NCI-H1417 treated with DMSO at 0.1 percent for 48 hours (cell line): ENCODE measurements around the gene ATAD5.
"Not testable (repeated sequence)": the region's sequence is repeated elsewhere in the genome, so short reads cannot be mapped to it uniquely, and the experiment has no call there.

Source experiments
- DNase-seq: peaks from one replicate; lab custom pipeline; 2025; lab: John Stamatoyannopoulos, UW

The ATAD5 gene

DNA sequence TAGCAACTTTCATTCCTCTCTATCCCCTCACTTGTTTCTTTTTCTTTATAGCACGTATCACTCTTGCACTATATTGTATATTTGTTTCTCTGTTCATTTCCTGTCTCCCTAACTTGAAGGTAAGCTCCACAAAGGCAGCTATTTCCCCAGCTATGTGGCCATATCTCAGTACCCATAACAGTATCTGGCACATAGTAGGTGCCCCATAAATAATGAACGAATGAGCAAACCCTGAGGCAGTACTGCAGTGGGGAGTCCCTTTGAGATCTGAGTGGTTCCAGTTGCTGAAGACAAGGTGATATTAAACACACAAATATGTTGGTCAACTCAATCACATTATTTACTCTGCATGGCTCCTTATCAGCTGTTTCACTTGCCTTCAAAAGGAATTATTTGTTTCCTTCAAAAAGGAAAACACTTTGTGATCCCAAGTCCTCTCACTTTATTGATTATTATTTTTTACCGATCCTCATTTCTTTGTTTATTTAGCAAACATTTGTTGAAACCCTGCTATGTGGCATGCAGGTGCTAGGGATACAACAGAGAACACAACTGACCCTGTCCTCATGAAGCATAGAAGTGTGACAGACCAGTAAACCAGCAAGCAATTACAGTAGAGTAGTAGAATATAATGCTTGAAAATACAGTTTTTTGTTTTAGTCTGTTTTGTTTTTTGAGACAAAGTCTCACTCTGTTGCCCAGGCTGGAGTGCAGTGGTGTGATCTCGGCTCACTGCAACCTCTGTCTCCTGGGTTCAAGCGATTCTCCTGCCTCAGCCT lies 84.3 kb downstream of the ATAD5 start:
- no peak for DNase-seq

DNA sequence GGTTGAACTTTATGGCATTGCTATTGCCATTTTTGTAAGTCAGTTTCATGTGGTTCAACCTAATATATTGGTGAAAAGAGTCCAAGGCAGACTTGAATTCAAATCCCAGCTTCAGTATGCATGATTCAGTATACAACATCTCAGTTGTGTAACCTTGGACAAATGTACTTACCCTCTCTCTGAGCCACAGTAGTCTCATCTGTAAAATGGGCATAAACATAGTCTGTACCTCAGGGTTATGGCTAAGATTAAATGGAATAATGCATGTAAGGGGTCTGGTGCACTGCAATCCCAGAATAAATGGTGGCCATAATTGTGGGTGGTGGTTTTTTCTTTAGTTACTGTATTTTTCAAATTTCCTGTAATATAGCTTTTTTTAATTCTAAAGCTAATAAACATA lies 85.3 kb downstream of the ATAD5 start:
- no peak for DNase-seq

DNA sequence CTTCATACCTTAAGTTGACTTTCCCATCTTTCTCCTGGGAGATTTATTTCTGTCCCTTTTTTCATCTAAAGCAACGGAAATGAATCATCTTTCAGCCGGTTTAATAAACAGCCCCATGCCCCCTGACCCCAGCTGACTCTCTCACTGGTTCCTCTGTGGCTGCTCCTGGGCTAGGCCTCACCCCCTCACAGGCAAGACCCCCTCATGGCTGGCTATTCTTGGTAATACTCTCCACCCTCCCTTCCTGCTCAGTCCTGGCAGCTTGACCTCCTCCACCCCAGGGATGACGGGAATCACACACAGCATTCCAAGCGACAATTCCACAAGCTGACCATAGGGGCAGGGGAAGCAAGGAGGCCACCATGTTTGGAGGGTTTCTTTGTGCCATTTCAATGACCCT lies 88.5 kb downstream of the ATAD5 start:
- DNase-seq = no peak

DNA sequence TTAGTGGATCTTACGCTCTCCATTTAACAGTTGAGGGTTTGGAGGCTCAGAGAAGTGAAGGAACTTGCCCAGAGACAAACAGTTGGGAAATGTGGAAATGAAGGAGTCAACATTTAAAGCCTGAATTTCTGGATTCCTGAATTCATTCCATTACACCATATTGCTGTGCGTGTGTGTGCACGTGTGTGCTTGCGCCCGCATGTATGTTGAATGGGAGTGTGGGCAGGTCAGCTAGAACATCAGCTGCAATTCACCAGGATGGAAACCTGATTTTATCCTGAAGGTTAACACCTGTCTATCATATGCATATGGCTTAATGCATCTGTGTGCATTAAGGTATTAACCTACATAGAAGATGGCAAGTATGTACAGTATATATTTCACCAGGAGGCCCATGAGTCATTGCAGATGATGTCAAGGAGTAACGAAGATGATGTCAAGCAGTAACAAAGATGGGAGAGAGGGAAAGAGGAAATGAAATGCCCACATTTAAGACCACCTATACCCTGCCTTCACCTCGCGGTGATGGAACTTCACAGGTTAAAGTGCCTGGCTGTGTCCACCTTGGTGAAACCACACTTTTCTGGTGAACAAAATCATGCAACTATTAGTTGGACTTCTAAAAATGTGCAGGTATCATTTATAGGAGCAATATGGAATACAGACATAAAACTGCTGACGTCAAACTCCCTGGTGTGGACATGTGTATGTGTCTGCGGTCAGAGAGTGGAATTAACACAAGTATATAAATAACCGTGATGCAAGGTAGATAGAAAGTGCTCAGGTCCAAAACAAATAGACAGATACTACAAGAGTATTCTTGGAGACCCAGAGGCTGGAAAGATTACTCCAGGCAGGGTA lies 89.1 kb downstream of the ATAD5 start:
- no peak for DNase-seq

- DNase-seq = no peak
These were observed 89.9 kb downstream of the ATAD5 start, which contains the start of gene ADAP2 for GRCh38 chr17:30921544-30922196. Gene ADAP2 (plus strand): TSS chr17:30921945. CDS start chr17:30922015, 70 bp downstream.

- DNase-seq = no peak
These were observed 90.7 kb downstream of the ATAD5 start for GRCh38 chr17:30922235-30923030.

- no peak for DNase-seq
These were observed 92.6 kb downstream of the ATAD5 start for GRCh38 chr17:30924341-30924740.

- DNase-seq = no peak
These were observed 94.8 kb downstream of the ATAD5 start for GRCh38 chr17:30926516-30926915.

GRCh38 chr17:30927756-30928155 lies 96.0 kb downstream of the ATAD5 start:
- no peak for DNase-seq

DNA sequence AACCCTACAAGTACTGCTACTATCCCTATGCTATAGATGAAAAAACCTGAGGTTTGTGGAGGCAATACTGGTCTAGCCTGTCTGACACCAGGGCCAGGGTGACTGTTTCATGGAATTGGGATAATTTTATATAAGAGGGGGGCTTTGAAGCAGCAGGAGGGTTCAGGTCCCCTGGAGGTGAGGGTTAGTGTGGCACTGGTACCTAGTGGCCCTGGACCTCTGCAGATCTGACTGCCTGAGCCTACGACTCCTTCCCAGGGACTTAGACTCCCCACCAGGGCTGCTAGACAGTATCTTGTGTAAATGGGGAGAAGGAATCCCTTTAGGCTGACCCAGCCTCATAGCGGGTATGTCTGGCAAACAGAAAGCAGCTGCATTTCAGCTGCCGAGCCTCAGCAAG lies 96.8 kb downstream of the ATAD5 start:
- no peak for DNase-seq

GRCh38 chr17:30929081-30929633 lies 97.4 kb downstream of the ATAD5 start:
- no peak for DNase-seq

DNA sequence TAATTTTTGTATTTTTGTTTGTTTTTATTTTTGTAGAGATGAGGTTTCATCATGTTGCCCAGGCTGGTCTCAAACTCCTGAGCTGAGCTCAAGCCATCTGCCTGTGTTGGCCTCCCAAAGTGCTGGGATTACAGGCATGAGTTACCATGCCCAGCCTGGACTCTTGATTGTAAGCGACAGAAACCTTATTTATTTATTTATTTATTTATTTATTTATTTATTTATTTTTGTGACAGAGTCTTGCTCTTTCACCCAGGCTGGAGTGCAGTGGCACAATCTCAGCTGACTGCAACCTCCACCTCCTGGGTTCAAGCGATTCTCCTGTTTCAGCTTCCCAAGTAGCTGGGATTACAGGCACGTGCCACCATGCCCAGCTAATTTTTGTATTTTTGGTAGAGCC lies 98.1 kb downstream of the ATAD5 start:
- not testable (repeated sequence) for DNase-seq

GRCh38 chr17:30930495-30930894 lies 98.7 kb downstream of the ATAD5 start:
- no peak for DNase-seq

DNA sequence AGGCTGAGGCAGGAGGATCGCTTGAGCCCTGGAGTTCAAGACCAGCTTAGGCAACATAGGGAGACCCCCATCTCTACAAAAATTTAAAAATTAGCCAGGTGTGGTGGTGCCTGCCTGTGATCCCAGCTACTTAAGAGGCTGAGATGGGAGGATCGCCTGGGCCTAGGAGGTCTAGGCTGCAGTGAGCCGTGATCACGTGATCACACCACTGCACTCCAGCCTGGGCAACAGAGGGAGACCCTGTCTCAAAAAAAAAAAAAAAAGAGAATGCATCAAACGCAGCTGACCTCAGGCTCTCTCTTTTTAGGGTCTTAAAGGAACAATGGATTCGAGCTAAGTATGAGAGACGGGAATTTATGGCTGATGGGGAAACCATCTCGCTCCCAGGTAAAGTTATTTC lies 99.8 kb downstream of the ATAD5 start:
- DNase-seq = not testable (repeated sequence)

GRCh38 chr17:30933966-30934365 lies 102.2 kb downstream of the ATAD5 start:
- DNase-seq = no peak

- no peak for DNase-seq
These were observed 107.4 kb downstream of the ATAD5 start for GRCh38 chr17:30939051-30939689.

DNA sequence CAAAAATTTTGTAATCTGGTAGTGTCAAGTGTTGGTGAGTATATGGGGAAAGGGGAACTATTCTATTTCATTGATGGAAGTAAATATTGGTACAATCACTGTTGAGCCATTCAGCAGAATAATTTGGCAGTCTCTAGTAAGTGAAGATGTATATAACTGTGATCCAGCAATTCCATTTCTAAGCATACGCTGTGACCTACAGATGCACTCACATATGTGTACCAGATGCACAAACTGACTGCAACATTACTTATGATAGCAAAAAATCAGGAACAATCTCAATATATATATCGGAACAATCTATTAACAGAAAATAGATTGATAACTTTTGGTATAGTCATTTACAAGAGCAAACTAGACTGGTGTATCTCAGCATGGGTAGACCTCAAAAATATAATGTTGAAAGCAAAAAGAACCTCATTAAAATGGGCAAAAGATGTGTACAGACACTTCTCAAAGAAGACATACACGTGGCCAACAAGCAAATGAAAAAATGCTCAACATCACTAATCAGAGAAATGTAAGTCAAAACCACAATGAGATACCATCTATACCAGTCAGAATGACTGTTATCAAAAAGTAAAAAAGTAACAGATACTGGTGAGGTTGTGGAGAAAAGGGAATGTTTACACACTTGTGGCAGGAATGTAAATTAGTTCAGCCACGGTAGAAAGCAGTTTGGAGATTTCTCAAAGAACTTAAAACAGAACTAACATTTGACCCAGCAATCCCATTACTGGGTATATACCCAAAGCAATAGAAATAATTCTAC lies 110.7 kb downstream of the ATAD5 start:
- DNase-seq = no peak
